Activated CD8-positive, alpha-beta T cell treated with anti-CD3 and anti-CD28 coated beads for 36 hours (primary cell): ENCODE measurements around the gene SF3A2. TPM values are rescaled to one million over a fixed set of nuclear protein-coding genes. Genes with fewer than 3 reads are reported as not detected.

Source experiments
- ATAC-seq: fragments of 200-7000 bp; cut with Tn5 transposase; one replicate; pipeline ENCODE4 v1.10.0; 2021; ENCODE audit warnings: mild to moderate bottlenecking, moderate library complexity
- CTCF ChIA-PET: fragments of 350-600 bp; sonication (Branson Sonifier 250); formaldehyde crosslinking; loops from one replicate; lab custom pipeline; 2021; ENCODE audit warnings: antibody characterized with exemption; lab: Charles Lee
- POLR2A ChIA-PET: fragments of 350-600 bp; sonication (Branson Sonifier 250); formaldehyde crosslinking; loops from one replicate; lab custom pipeline; 2021; ENCODE audit warnings: antibody characterized with exemption; lab: Charles Lee
- DNase-seq: peaks from one replicate; pipeline ENCODE4 v3.0.0-alpha.2; 2020
- H3K27ac Mint-ChIP-seq: one replicate; pipeline ENCODE4 v1.8.0; 2021; ENCODE audit warnings: mild to moderate bottlenecking, mixed read lengths
- H3K27me3 Mint-ChIP-seq: one replicate; pipeline ENCODE4 v1.8.0; 2021; ENCODE audit warnings: mixed read lengths
- H3K36me3 Mint-ChIP-seq: one replicate; pipeline ENCODE4 v1.8.0; 2021; ENCODE audit warnings: low read depth, mixed read lengths
- H3K4me1 Mint-ChIP-seq: one replicate; pipeline ENCODE4 v1.8.0; 2021; ENCODE audit warnings: low read depth, mixed read lengths
- H3K4me3 Mint-ChIP-seq: one replicate; pipeline ENCODE4 v1.8.0; 2021; ENCODE audit warnings: mild to moderate bottlenecking, moderate library complexity, mixed read lengths
- H3K9me3 Mint-ChIP-seq: one replicate; pipeline ENCODE4 v1.8.0; 2021; ENCODE audit warnings: mixed read lengths
- CTCF ChIP-seq: fragments of 200-600 bp; IDR thresholded peaks from one replicate; pipeline ENCODE4 v1.8.0; 2022; ENCODE audit warnings: antibody characterized with exemption, mild to moderate bottlenecking
- intact Hi-C: fragments of 100-400 bp; cut with micrococcal nuclease; formaldehyde crosslinking; loops from one replicate; pipeline ENCODE4 v1.10.0; 2022
- total RNA-seq, 2 experiments: library from RNA; stranded (reverse); gene quantifications; one replicate each; pipeline ENCODE4 v1.2.3, GENCODE V29; 2021

Gene SF3A2
- total RNA-seq, 2 experiments from 2014 or later, result 157 to 163 TPM

GRCh38 chr19:2282062-2282861 lies 45.6 kb downstream of the SF3A2 start, which contains the start of gene PEAK3:
TSS of gene PEAK3 (minus strand) at chr19:2282175. CDS start at chr19:2280931, 1,244 bp downstream.
- no peaks in the 10 kb centered on the region for H3K27me3 Mint-ChIP-seq
- no peaks in the 10 kb centered on the region for H3K36me3 Mint-ChIP-seq
- peak; percentile 52 for ATAC-seq
- no peaks in the 10 kb centered on the region for H3K9me3 Mint-ChIP-seq
- peaks cover 15% of the 10 kb centered on the region for H3K4me1 Mint-ChIP-seq
- H3K27ac Mint-ChIP-seq, result no peak within 1 kb of the TSS
- CTCF ChIA-PET, result interaction anchor here (0.6 to 1.8 kb wide), 2 partner anchors 8 to 1805 kb away, joined by 4 to 6 read pairs; no protein-coding TSS in a partner anchor
- peak; percentile 62 for DNase-seq
- intact Hi-C loops, result no loop called here
- no peak for TF ChIP-seq CTCF
- POLR2A ChIA-PET, result interaction anchor here (0.9 to 1.4 kb wide), 3 partner anchors 12 to 39 kb away, joined by 3 read pairs; no protein-coding TSS in a partner anchor
- no peak within 1 kb of the TSS for H3K4me3 Mint-ChIP-seq

GRCh38 chr19:2282862-2283237 lies 46.2 kb downstream of the SF3A2 start:
- POLR2A ChIA-PET, result interaction anchor here (0.9 to 1.4 kb wide), 3 partner anchors 13 to 38 kb away, joined by 3 read pairs; no protein-coding TSS in a partner anchor

GRCh38 chr19:2283835-2284507 lies 47.3 kb downstream of the SF3A2 start:
- CTCF ChIA-PET, result interaction anchor here (1.8 kb wide), 1 partner anchor 10 kb away, joined by 6 read pairs; no protein-coding TSS in a partner anchor
- POLR2A ChIA-PET, result interaction anchor here (0.6 to 1.8 kb wide), 4 partner anchors 10 to 1076 kb away, joined by 3 to 6 read pairs (median 3); no protein-coding TSS in a partner anchor
- H3K27me3 Mint-ChIP-seq, result peaks cover 3% of the 10 kb centered on the region
- no peak overlapping the region for H3K27ac Mint-ChIP-seq
- no peaks in the 10 kb centered on the region for H3K9me3 Mint-ChIP-seq
- peaks cover 18% of the 10 kb centered on the region for H3K4me1 Mint-ChIP-seq
- no peak for ATAC-seq
- no peaks in the 10 kb centered on the region for H3K36me3 Mint-ChIP-seq
- H3K4me3 Mint-ChIP-seq, result no peak overlapping the region
- intact Hi-C loops, result no loop called here
- DNase-seq, result no peak
- no peak for TF ChIP-seq CTCF

More at GRCh38 chr19:2282862-2283237, 46.2 kb downstream of the SF3A2 start:
- no peak overlapping the region for H3K27ac Mint-ChIP-seq
- no peak for DNase-seq
- no peaks in the 10 kb centered on the region for H3K36me3 Mint-ChIP-seq
- ATAC-seq, result no peak
- TF ChIP-seq CTCF, result no peak
- no peaks in the 10 kb centered on the region for H3K27me3 Mint-ChIP-seq
- H3K4me1 Mint-ChIP-seq, result peaks cover 15% of the 10 kb centered on the region
- CTCF ChIA-PET, result interaction anchor here (1.8 kb wide), 1 partner anchor 8 kb away, joined by 6 read pairs; no protein-coding TSS in a partner anchor
- no peaks in the 10 kb centered on the region for H3K9me3 Mint-ChIP-seq
- intact Hi-C loops, result no loop called here
- no peak overlapping the region for H3K4me3 Mint-ChIP-seq

GRCh38 chr19:2286402-2287140 lies 49.9 kb downstream of the SF3A2 start:
- CTCF ChIA-PET, result interaction anchor here (1.4 kb wide), 1 partner anchor 13 kb away, joined by 6 read pairs; no protein-coding TSS in a partner anchor

More at GRCh38 chr19:2286402-2287140, 49.9 kb downstream of the SF3A2 start:
- TF ChIP-seq CTCF, result no peak
- POLR2A ChIA-PET, result interaction anchor here (0.6 to 1.1 kb wide), 2 partner anchors 28 to 496 kb away, joined by 3 read pairs; no protein-coding TSS in a partner anchor
- ATAC-seq (no peak), DNase-seq (no peak)
- Mint-ChIP-seq H3K27me3 (peaks cover 13% of the 10 kb centered on the region), H3K9me3 (no peaks in the 10 kb centered on the region), H3K36me3 (no peaks in the 10 kb centered on the region), H3K4me1 (peaks cover 24% of the 10 kb centered on the region), H3K4me3 (no peak overlapping the region), H3K27ac (no peak overlapping the region)
- intact Hi-C loops, result no loop called here
